Glutamatergic neuron (in vitro differentiated cells): ENCODE results near the gene CCNY. TPM values are rescaled to one million over a fixed set of nuclear protein-coding genes. Genes with fewer than 3 reads are reported as not detected.
A peak's percentile ranks its signal among the peaks of the same experiment; 100 is the strongest.
"Not testable (repeated sequence)": the region's sequence is repeated elsewhere in the genome, so short reads cannot be mapped to it uniquely, and the experiment has no call there.

ENCODE experiments used
- DNase-seq: peaks from one replicate; pipeline ENCODE4 v3.0.0; 2022
- H3K27ac Mint-ChIP-seq: one replicate; pipeline ENCODE4 v1.8.0; 2020; ENCODE audit warnings: mild to moderate bottlenecking, mixed read lengths, inconsistent platforms; ENCODE audit not compliant: unreplicated experiment
- H3K27me3 Mint-ChIP-seq: one replicate; pipeline ENCODE4 v1.8.0; 2020; ENCODE audit warnings: mild to moderate bottlenecking, moderate library complexity, mixed read lengths, inconsistent platforms; ENCODE audit not compliant: unreplicated experiment
- H3K36me3 Mint-ChIP-seq: one replicate; pipeline ENCODE4 v1.8.0; 2020; ENCODE audit warnings: mild to moderate bottlenecking, mixed read lengths, inconsistent platforms; ENCODE audit not compliant: unreplicated experiment
- H3K4me1 Mint-ChIP-seq: one replicate; pipeline ENCODE4 v1.8.0; 2020; ENCODE audit warnings: mild to moderate bottlenecking, low read depth, mixed read lengths, inconsistent platforms; ENCODE audit not compliant: unreplicated experiment
- H3K4me3 Mint-ChIP-seq: one replicate; pipeline ENCODE4 v1.8.0; 2020; ENCODE audit warnings: mild to moderate bottlenecking, mixed read lengths, inconsistent platforms; ENCODE audit not compliant: unreplicated experiment
- H3K9me3 Mint-ChIP-seq: one replicate; pipeline ENCODE4 v1.8.0; 2020; ENCODE audit warnings: mild to moderate bottlenecking, moderate library complexity, mixed read lengths, inconsistent platforms; ENCODE audit not compliant: unreplicated experiment
- CTCF ChIP-seq: fragments of 200-600 bp; sonication (generic); IDR thresholded peaks from one replicate; pipeline ENCODE4 v1.5.0; 2021; ENCODE audit not compliant: partially characterized antibody, unreplicated experiment
- total RNA-seq: library from RNA; stranded (reverse); fragmentation: NEBNext Ultra II Directional; extraction: Animal tissue kit (Norgen Biotek cat#: 25700); gene quantifications from one replicate; pipeline ENCODE4 v1.2.1, GENCODE V29; 2021; ENCODE audit not compliant: unreplicated experiment

The CCNY gene
- total RNA-seq, 1 donor from 2014 or later = 219 TPM

DNA sequence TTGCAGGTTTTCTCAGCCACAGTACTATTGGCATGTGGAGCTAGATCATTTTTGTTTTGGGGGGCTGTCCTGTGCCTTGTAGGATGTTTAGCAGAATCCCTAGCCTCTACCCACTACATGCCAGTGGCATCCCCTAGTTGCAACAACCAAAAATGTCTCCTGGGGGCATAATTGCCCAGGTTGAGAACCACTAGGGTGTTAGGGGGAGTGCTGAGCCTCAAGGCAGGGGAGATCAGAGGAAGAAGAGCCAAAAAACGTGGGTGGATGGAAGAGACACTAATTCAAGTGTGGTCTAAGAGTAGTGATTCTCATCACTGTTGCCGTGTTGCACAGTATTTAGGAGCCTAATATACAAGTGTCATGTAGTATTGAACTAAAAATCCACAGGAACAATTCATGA is 31.7 kb upstream of the CCNY start:
- Mint-ChIP-seq H3K36me3 (peaks cover 5% of the 10 kb centered on the region), H3K4me3 (no peak overlapping the region), H3K4me1 (peaks cover 21% of the 10 kb centered on the region), H3K27me3 (no peaks in the 10 kb centered on the region), H3K9me3 (peaks cover 4% of the 10 kb centered on the region), H3K27ac (no peak overlapping the region)
- no peak for DNase-seq
- no peak for TF ChIP-seq CTCF

DNA sequence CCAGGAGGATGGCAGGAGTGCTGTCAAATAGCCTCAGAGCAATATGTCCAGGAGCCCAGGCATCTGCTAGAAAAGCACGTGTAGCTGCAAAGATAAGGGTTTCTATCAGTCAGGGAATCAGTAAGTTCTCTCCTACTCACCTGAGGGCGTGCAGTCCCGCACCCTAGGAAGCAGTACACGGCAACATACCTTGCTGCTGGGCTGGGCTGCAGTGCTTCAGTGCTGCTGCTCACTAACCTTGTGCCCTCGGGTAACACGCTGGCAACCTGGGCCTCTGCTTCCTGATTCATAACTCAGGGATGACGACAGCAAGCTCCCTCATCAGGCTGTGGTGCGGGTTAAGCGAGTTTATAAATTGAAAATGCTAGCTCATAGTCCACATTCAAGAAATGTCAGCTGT is 29.5 kb upstream of the CCNY start:
- Mint-ChIP-seq H3K4me1 (peaks cover 18% of the 10 kb centered on the region), H3K27me3 (peaks cover 3% of the 10 kb centered on the region), H3K9me3 (peaks cover 4% of the 10 kb centered on the region), H3K27ac (no peak overlapping the region), H3K36me3 (peaks cover 5% of the 10 kb centered on the region), H3K4me3 (no peak overlapping the region)
- TF ChIP-seq CTCF = no peak
- no peak for DNase-seq

GRCh38 chr10:35307297-35307696 is 29.0 kb upstream of the CCNY start:
- no peak for DNase-seq
- H3K4me3 Mint-ChIP-seq = no peak overlapping the region
- peaks cover 18% of the 10 kb centered on the region for H3K4me1 Mint-ChIP-seq
- H3K36me3 Mint-ChIP-seq = peaks cover 5% of the 10 kb centered on the region
- H3K9me3 Mint-ChIP-seq = peaks cover 4% of the 10 kb centered on the region
- TF ChIP-seq CTCF = no peak
- H3K27me3 Mint-ChIP-seq = peaks cover 3% of the 10 kb centered on the region
- H3K27ac Mint-ChIP-seq = no peak overlapping the region

GRCh38 chr10:35308809-35309208 is 27.5 kb upstream of the CCNY start:
- Mint-ChIP-seq H3K27ac (peak overlapping the region; percentile 19), H3K4me1 (peaks cover 18% of the 10 kb centered on the region), H3K9me3 (peaks cover 4% of the 10 kb centered on the region), H3K4me3 (no peak overlapping the region), H3K36me3 (peaks cover 5% of the 10 kb centered on the region), H3K27me3 (peaks cover 3% of the 10 kb centered on the region)
- no peak for TF ChIP-seq CTCF
- DNase-seq = no peak

DNA sequence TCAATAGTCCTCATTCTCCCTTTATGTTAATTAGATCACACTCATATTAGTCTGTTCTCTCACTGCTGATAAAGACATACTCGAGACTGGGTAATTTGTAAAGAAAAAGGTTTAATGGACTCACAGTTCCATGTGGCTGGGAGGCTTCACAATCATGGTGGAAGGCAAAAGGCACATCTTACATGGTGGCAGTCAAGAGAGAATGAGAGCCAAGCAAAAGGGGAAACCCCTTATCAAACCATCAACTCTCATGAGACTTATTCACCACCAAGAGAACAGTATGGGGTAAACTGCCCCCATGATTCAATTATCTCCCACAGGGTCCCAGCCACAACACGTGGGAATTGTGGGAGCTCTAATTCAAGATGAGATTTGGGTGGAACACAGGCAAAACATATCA is 22.2 kb upstream of the CCNY start:
- H3K9me3 Mint-ChIP-seq, H3K36me3 Mint-ChIP-seq, H3K27ac Mint-ChIP-seq, H3K27me3 Mint-ChIP-seq, DNase-seq, H3K4me3 Mint-ChIP-seq, H3K4me1 Mint-ChIP-seq: not testable (repeated sequence)

GRCh38 chr10:35315235-35315634 is 21.1 kb upstream of the CCNY start:
- H3K27me3 Mint-ChIP-seq, H3K36me3 Mint-ChIP-seq: not testable (repeated sequence)

More at GRCh38 chr10:35315235-35315634, 21.1 kb upstream of the CCNY start:
- H3K9me3 Mint-ChIP-seq, H3K4me3 Mint-ChIP-seq, H3K4me1 Mint-ChIP-seq, H3K27ac Mint-ChIP-seq, DNase-seq: not testable (repeated sequence)
